Endothelial cell of umbilical vein (primary cell): ENCODE results near the gene WWC1. TPM values are rescaled to one million over a fixed set of nuclear protein-coding genes. Genes with fewer than 3 reads are reported as not detected.

ENCODE experiments used
- BruUV-seq: library from RNA; stranded (reverse); fragments of 400-500 nt; replicated peaks from 2 replicates; lab custom pipeline; 2021; lab: Mats Ljungman, UMichigan
- CTCF ChIA-PET: fragments of 300-600, 350-600 bp; sonication (Branson Sonifier 250); formaldehyde crosslinking; loops from one replicate; lab custom pipeline; 2021; ENCODE audit warnings: antibody characterized with exemption, inconsistent platforms; lab: Charles Lee
- POLR2A ChIA-PET: fragments of 300-600, 350-600 bp; sonication (Branson Sonifier 250); formaldehyde crosslinking; loops from one replicate; lab custom pipeline; 2021; ENCODE audit warnings: antibody characterized with exemption, inconsistent platforms; lab: Charles Lee
- DNase-seq: peaks from one replicate; pipeline ENCODE4 v3.0.0-alpha.2; 2011; ENCODE audit warnings: low read depth, low spot score
- FAIRE-seq: peaks from 2 replicates; lab custom pipeline; 2011; peaks lifted over from hg19 to GRCh38; lab: Jason Lieb, UNC
- H2AFZ ChIP-seq: 2 replicates; pipeline ENCODE4 v1.6.0; 2012; ENCODE audit warnings: low read depth, low read length, control low read depth, inconsistent platforms
- H3K27ac ChIP-seq: 2 replicates; pipeline ENCODE4 v1.5.1; 2011; ENCODE audit warnings: low read depth, mild to moderate bottlenecking, control low read depth, low read length, moderate library complexity; ENCODE audit not compliant: insufficient read depth
- H3K27me3 ChIP-seq, 2 experiments: 2 replicates each; pipeline versions ENCODE4 v1.6.0 to v1.6.1; 2011; ENCODE audit warnings: low read length in 2 of 2, mixed read lengths in 1 of 2; ENCODE audit not compliant: control insufficient read depth in 2 of 2, insufficient read depth in 2 of 2
- H3K36me3 ChIP-seq, 2 experiments: 2 replicates in 1 of 2; 3 replicates in 1 of 2; pipeline ENCODE4 v1.5.1; 2011; ENCODE audit warnings: low read length in 2 of 2, mild to moderate bottlenecking in 1 of 2, moderate library complexity in 1 of 2; ENCODE audit not compliant: control insufficient read depth in 2 of 2, insufficient read depth in 2 of 2; ENCODE audit errors: extremely low read depth in 1 of 2
- H3K4me1 ChIP-seq: 3 replicates; pipeline ENCODE4 v1.5.1; 2011; ENCODE audit warnings: mild to moderate bottlenecking, low read length; ENCODE audit not compliant: control insufficient read depth, insufficient read depth; ENCODE audit errors: extremely low read depth
- H3K4me2 ChIP-seq: 2 replicates; pipeline ENCODE4 v1.6.1; 2011; ENCODE audit warnings: low read length, control low read depth, mixed read lengths; ENCODE audit not compliant: insufficient read depth
- H3K4me3 ChIP-seq, 3 experiments: fragments of 200-600 bp in 1 of 3; sonication (generic), shearing (Covaris generic) in 1 of 3; replicated peaks in 1 of 3; 2 replicates each; pipeline ENCODE4 v1.5.1; 2011 to 2016; ENCODE audit warnings: control low read depth in 3 of 3, low read length in 3 of 3, mild to moderate bottlenecking in 2 of 3, inconsistent platforms in 1 of 3, low read depth in 1 of 3, moderate library complexity in 1 of 3; ENCODE audit not compliant: insufficient read depth in 1 of 3
- H3K79me2 ChIP-seq: 2 replicates; pipeline ENCODE4 v1.6.0; 2012; ENCODE audit warnings: low read length, inconsistent platforms; ENCODE audit not compliant: control insufficient read depth, insufficient read depth
- H3K9ac ChIP-seq: replicated peaks from 2 replicates; pipeline ENCODE3; 2011; ENCODE audit warnings: low read length, control low read depth; ENCODE audit not compliant: insufficient read depth; ENCODE audit errors: extremely low read depth
- H3K9me1 ChIP-seq: replicated peaks from 3 replicates; pipeline ENCODE4 v1.6.0; 2011; ENCODE audit warnings: mild to moderate bottlenecking, low read length; ENCODE audit not compliant: control insufficient read depth, insufficient read depth; ENCODE audit errors: extremely low read depth
- H3K9me3 ChIP-seq: replicated peaks from 2 replicates; pipeline ENCODE4 v1.5.1; 2012; ENCODE audit warnings: low read length, inconsistent platforms; ENCODE audit not compliant: control insufficient read depth, insufficient read depth
- H4K20me1 ChIP-seq: replicated peaks from 2 replicates; pipeline ENCODE3; 2011; ENCODE audit warnings: mild to moderate bottlenecking, low read length; ENCODE audit not compliant: control insufficient read depth, insufficient read depth; ENCODE audit errors: extremely low read depth
- CTCF ChIP-seq, 2 donors: IDR thresholded peaks; 1 replicate in 1 of 2; 2 replicates in 1 of 2; pipeline ENCODE4 v1.5.1; 2011; ENCODE audit warnings: low read length in 2 of 2, mild to moderate bottlenecking in 2 of 2, moderate library complexity in 2 of 2, control low read depth in 1 of 2, inconsistent platforms in 1 of 2, low read depth in 1 of 2; ENCODE audit not compliant: insufficient read depth in 1 of 2; ENCODE audit errors: extremely low read depth in 1 of 2
- EZH2 ChIP-seq: IDR thresholded peaks from 2 replicates; pipeline ENCODE4 v1.6.1; 2012; ENCODE audit warnings: borderline replicate concordance, low read depth, mild to moderate bottlenecking, moderate library complexity, low read length, inconsistent platforms; ENCODE audit not compliant: severe bottlenecking
- FOS ChIP-seq: IDR thresholded peaks from 2 replicates; pipeline ENCODE4 v1.6.1; 2011; ENCODE audit warnings: mild to moderate bottlenecking, low read length, moderate library complexity, borderline replicate concordance; ENCODE audit not compliant: insufficient read depth
- GATA2 ChIP-seq: IDR thresholded peaks from 2 replicates; pipeline ENCODE4 v1.7.0; 2011; ENCODE audit warnings: low read depth, mild to moderate bottlenecking, moderate library complexity, mixed read lengths, low read length; ENCODE audit not compliant: insufficient read length, insufficient read depth
- JUN ChIP-seq: IDR thresholded peaks from 2 replicates; pipeline ENCODE4 v1.6.1; 2011; ENCODE audit warnings: borderline replicate concordance, low read depth; ENCODE audit not compliant: insufficient read length, insufficient read depth
- MAX ChIP-seq: IDR thresholded peaks from 2 replicates; pipeline ENCODE4 v1.6.1; 2011; ENCODE audit not compliant: insufficient read depth, insufficient read length
- MYC ChIP-seq: IDR thresholded peaks from one replicate; pipeline ENCODE4 v1.6.1; 2011; ENCODE audit warnings: mild to moderate bottlenecking, low read depth, low read length
- POLR2A ChIP-seq: IDR thresholded peaks from 2 replicates; pipeline ENCODE4 v1.6.1; 2012; ENCODE audit warnings: low read depth, mild to moderate bottlenecking, control low read depth, low read length
- POLR2AphosphoS5 ChIP-seq: IDR thresholded peaks from 2 replicates; pipeline ENCODE4 v1.6.1; 2012; ENCODE audit warnings: low read depth, mild to moderate bottlenecking, control low read depth, low read length, moderate library complexity; ENCODE audit not compliant: insufficient read depth
- dilution Hi-C: fragments of 300-500 bp; cut with MboI; formaldehyde crosslinking; loops from one replicate; pipeline ENCODE4 v1.15.0; 2019; ENCODE audit warnings: low sequenced_read_pairs; ENCODE audit not compliant: extremely low pct_ligation_motif_present
- intact Hi-C: fragments of 100-400 bp; cut with micrococcal nuclease; formaldehyde crosslinking; loops from one replicate; pipeline ENCODE4 v1.10.0; 2022
- polyA plus RNA-seq, 4 experiments: library from polyadenylated mRNA; depleted of rRNA in 3 of 4; stranded (reverse) in 3 of 4; unstranded in 1 of 4; fragments of >200 nt; gene quantifications; 2 replicates each; pipeline versions ENCODE4 v1.2.1 to v1.2.3, GENCODE V29; 2011 to 2012; ENCODE audit warnings: missing spikeins in 1 of 4
- total RNA-seq: library from RNA; stranded (reverse); gene quantifications from 2 replicates; pipeline ENCODE4 v1.2.3, GENCODE V29; 2021

Gene WWC1
- total and polyA plus RNA-seq, 2 donors (not counting 3 experiments of a cell fraction or from before 2014, with no cell fraction given) = 0.03 to 0.91 TPM

DNA sequence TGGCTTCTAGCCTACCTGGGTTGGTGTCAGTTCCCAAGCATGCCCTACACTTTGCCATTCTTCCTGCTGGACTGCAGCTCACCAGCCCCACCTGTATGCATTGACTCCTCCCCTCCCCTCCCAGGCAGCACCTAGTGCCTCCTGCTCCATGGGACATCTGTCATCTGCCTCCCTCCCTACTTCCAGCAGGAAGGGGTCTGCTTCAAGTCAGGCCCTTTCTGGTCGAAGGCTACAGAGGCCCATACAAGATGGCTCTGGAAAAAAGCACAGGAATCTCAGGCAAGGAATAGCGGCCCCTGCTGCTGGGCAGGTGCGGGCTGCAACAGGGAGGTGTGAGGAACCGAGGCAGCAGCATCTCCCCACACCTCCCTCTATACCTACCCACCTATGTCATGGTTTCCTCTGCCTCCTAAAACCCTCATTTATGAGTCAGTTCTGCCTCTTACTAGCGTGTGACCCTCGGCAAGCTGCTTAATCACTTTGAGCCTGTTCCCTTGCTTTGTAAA lies 19.7 kb downstream of the WWC1 start:
- DNase-seq (no peak), FAIRE-seq (no peak)
- H4K20me1 ChIP-seq = no peaks in the 10 kb centered on the region
- POLR2A ChIA-PET = no interaction called here
- H3K9me3 ChIP-seq = no peaks in the 10 kb centered on the region
- no peaks in the 10 kb centered on the region for H3K27me3 ChIP-seq
- H3K4me2 ChIP-seq = no peak overlapping the region
- H3K9me1 ChIP-seq = no peaks in the 10 kb centered on the region
- dilution Hi-C loops (no loop called here), intact Hi-C loops (no loop called here)
- H3K27ac ChIP-seq = no peak overlapping the region
- H3K4me3 ChIP-seq = no peak overlapping the region
- no peaks in the 10 kb centered on the region for H3K4me1 ChIP-seq
- no peaks in the 10 kb centered on the region for H3K79me2 ChIP-seq
- no peak overlapping the region for H3K9ac ChIP-seq
- TF ChIP-seq EZH2 = no peak
- TF ChIP-seq MYC = no peak
- TF ChIP-seq JUN = no peak
- TF ChIP-seq GATA2 = no peak
- TF ChIP-seq FOS = no peak
- TF ChIP-seq POLR2A = no peak
- TF ChIP-seq POLR2AphosphoS5 = no peak
- TF ChIP-seq MAX = no peak
- no peak for TF ChIP-seq CTCF (IDR thresholded peaks at IDR 0.05; ENCODE audit: extremely low read depth in 1 of 2, insufficient read depth in 1 of 2, low read depth in 1 of 2, low read length in 2 of 2)
- BruUV-seq = no TSS peak
- no peak overlapping the region for H2AFZ ChIP-seq
- no peaks in the 10 kb centered on the region for H3K36me3 ChIP-seq
- CTCF ChIA-PET = interaction anchor here (1.5 kb wide), 1 partner anchor 41 kb away, joined by 3 read pairs; no protein-coding TSS in a partner anchor
